HepG2 (cell line): Measurements from ENCODE around the gene CLDN4. TPM values are rescaled to one million over a fixed set of nuclear protein-coding genes. Genes with fewer than 3 reads are reported as not detected.

Experiments used
- ATAC-seq: fragments of 200-7000 bp; cut with Tn5 transposase; 3 replicates; pipeline ENCODE4 v1.9.1; 2020; ENCODE audit warnings: mild to moderate bottlenecking, moderate library complexity
- BruUV-seq: library from RNA; stranded (reverse); fragments of 400-500 nt; replicated peaks from 2 replicates; lab custom pipeline; 2021; lab: Mats Ljungman, UMichigan
- CTCF ChIA-PET: fragments of 300-600 bp; formaldehyde crosslinking; extraction: SDS; loops from one replicate; lab custom pipeline; 2021; ENCODE audit warnings: low total read pairs, inconsistent platforms, low intra/inter-chr PET ratio; lab: Yijun Ruan, JAX
- POLR2A ChIA-PET: fragments of 350-600 bp; sonication (Branson Sonifier 250); formaldehyde crosslinking; loops from one replicate; lab custom pipeline; 2020; ENCODE audit warnings: antibody characterized with exemption, inconsistent platforms; lab: Yijun Ruan, JAX
- DNase-seq: peaks from one replicate; pipeline ENCODE4 v3.0.0-alpha.2; 2015; ENCODE audit warnings: low spot score
- FAIRE-seq: peaks from 3 replicates; lab custom pipeline; 2011; peaks lifted over from hg19 to GRCh38; lab: Jason Lieb, UNC
- H2AFZ ChIP-seq: one replicate; pipeline ENCODE4 v1.6.1; 2011; ENCODE audit warnings: low read length, inconsistent platforms
- H3K27ac ChIP-seq: fragments of 300-600 bp; 3 replicates; pipeline ENCODE4 v1.8.0; 2011; ENCODE audit warnings: mixed run types, mild to moderate bottlenecking, mixed read lengths, low read length, inconsistent platforms; ENCODE audit not compliant: insufficient read depth; ENCODE audit errors: extremely low read length
- H3K27me3 ChIP-seq, 2 experiments: fragments of 200-600 bp in 1 of 2; 2 replicates in 1 of 2; 3 replicates in 1 of 2; pipeline versions ENCODE4 v1.6.0 to v1.8.0; 2011; ENCODE audit warnings: low read length in 2 of 2, mild to moderate bottlenecking in 2 of 2, moderate library complexity in 2 of 2, inconsistent platforms in 1 of 2; ENCODE audit not compliant: insufficient read depth in 2 of 2, control insufficient read depth in 1 of 2
- H3K36me3 ChIP-seq, 2 experiments: fragments of 200-600 bp in 1 of 2; replicated peaks in 1 of 2; 2 replicates in 1 of 2; 3 replicates in 1 of 2; pipeline versions ENCODE4 v1.5.1 to v1.8.0; 2011; ENCODE audit warnings: low read length in 2 of 2, inconsistent platforms in 1 of 2; ENCODE audit not compliant: insufficient read depth in 2 of 2, control insufficient read depth in 1 of 2
- H3K4me1 ChIP-seq: 2 replicates; pipeline ENCODE4 v1.5.1; 2012; ENCODE audit warnings: low read length, inconsistent platforms; ENCODE audit not compliant: insufficient read depth
- H3K4me2 ChIP-seq: 2 replicates; pipeline ENCODE4 v1.6.0; 2011; ENCODE audit warnings: low read depth, low read length, inconsistent platforms
- H3K4me3 ChIP-seq, 3 experiments: fragments of 200-600 bp in 1 of 3; sonication (generic), shearing (Covaris generic) in 1 of 3; replicated peaks in 1 of 3; 2 replicates each; pipeline ENCODE4 v1.5.1; 2011 to 2016; ENCODE audit warnings: low read length in 3 of 3, inconsistent platforms in 2 of 3, low read depth in 2 of 3, mild to moderate bottlenecking in 2 of 3, control low read depth in 1 of 3, mixed read lengths in 1 of 3; ENCODE audit not compliant: insufficient read depth in 1 of 3
- H3K79me2 ChIP-seq: one replicate; pipeline ENCODE4 v1.6.1; 2011; ENCODE audit warnings: low read length, inconsistent platforms; ENCODE audit not compliant: insufficient read depth
- H3K9ac ChIP-seq: 2 replicates; pipeline ENCODE4 v1.6.0; 2011; ENCODE audit warnings: mild to moderate bottlenecking, low read depth, low read length, inconsistent platforms; ENCODE audit not compliant: insufficient read depth
- H3K9me3 ChIP-seq: 2 replicates; pipeline ENCODE4 v1.5.1; 2012; ENCODE audit warnings: mild to moderate bottlenecking, low read length
- H4K20me1 ChIP-seq: 2 replicates; pipeline ENCODE4 v1.6.0; 2011; ENCODE audit warnings: inconsistent platforms, mild to moderate bottlenecking, low read length, moderate library complexity; ENCODE audit not compliant: insufficient read depth
- HNRNPLL ChIP-seq: fragments of 200-400 bp; formaldehyde crosslinking; IDR thresholded peaks from 2 replicates; pipeline ENCODE4 v1.6.1; 2017; ENCODE audit warnings: mild to moderate bottlenecking, low read depth, low read length; ENCODE audit not compliant: poor library complexity, severe bottlenecking
- KDM5B ChIP-seq: sonication (generic); formaldehyde crosslinking; IDR thresholded peaks from 2 replicates; pipeline ENCODE4 v1.4.0; 2020; ENCODE audit warnings: missing genetic modification reagents, mild to moderate bottlenecking, borderline replicate concordance
- MAF1 ChIP-seq: sonication (generic); formaldehyde crosslinking; IDR thresholded peaks from 2 replicates; pipeline ENCODE4 v1.5.0; 2020; ENCODE audit warnings: missing genetic modification reagents, borderline replicate concordance
- NR2F6 ChIP-seq, 2 experiments: IDR thresholded peaks; 2 replicates each; pipeline ENCODE4 v1.6.1; 2016; ENCODE audit warnings: antibody characterized with exemption in 1 of 2, mild to moderate bottlenecking in 1 of 2
- PCBP1 ChIP-seq: fragments of 200-400 bp; formaldehyde crosslinking; IDR thresholded peaks from 2 replicates; pipeline ENCODE4 v1.6.1; 2017; ENCODE audit warnings: mild to moderate bottlenecking, low read depth, low read length, borderline replicate concordance
- PTBP1 ChIP-seq: fragments of 200-400 bp; formaldehyde crosslinking; IDR thresholded peaks from 2 replicates; pipeline ENCODE4 v1.6.1; 2018; ENCODE audit warnings: low read length, low read depth; ENCODE audit not compliant: poor library complexity, severe bottlenecking
- RXRA ChIP-seq: sonication (generic); formaldehyde crosslinking; IDR thresholded peaks from 2 replicates; pipeline ENCODE4 v1.5.1; 2020; ENCODE audit warnings: missing genetic modification reagents
- ZNF17 ChIP-seq: sonication (generic); formaldehyde crosslinking; IDR thresholded peaks from 2 replicates; pipeline ENCODE4 v1.5.0; 2020; ENCODE audit warnings: mild to moderate bottlenecking, missing genetic modification reagents
- ZNF543 ChIP-seq: sonication (generic); formaldehyde crosslinking; IDR thresholded peaks from 2 replicates; pipeline ENCODE4 v1.4.0; 2020; ENCODE audit warnings: mild to moderate bottlenecking, missing genetic modification reagents
- ZNF629 ChIP-seq: sonication (generic); formaldehyde crosslinking; conservative IDR thresholded peaks from 2 replicates; pipeline ENCODE4 v1.5.0; 2020; ENCODE audit warnings: missing genetic modification reagents
- ZSCAN29 ChIP-seq: sonication (generic); formaldehyde crosslinking; conservative IDR thresholded peaks from 2 replicates; pipeline ENCODE4 v1.4.0; 2020; ENCODE audit warnings: mild to moderate bottlenecking, missing genetic modification reagents
- WGBS: methylation state at CpG from one replicate; pipeline ENCODE4 v1.1.6; 2017; ENCODE audit warnings: low lambda C conversion rate; 5-methylcytosine and 5-hydroxymethylcytosine counted together
- in situ Hi-C: cut with HindIII; loops from 2 replicates; pipeline ENCODE4 v1.10.0; 2017; ENCODE audit warnings: low pct_unique_long_range_greater_than_20kb; ENCODE audit not compliant: extremely low pct_ligation_motif_present
- intact Hi-C: fragments of 100-400 bp; cut with micrococcal nuclease; formaldehyde crosslinking; loops from one replicate; pipeline ENCODE4 v1.10.0; 2022; ENCODE audit not compliant: unreplicated experiment
- polyA plus RNA-seq, 8 experiments: library from polyadenylated mRNA; depleted of rRNA in 3 of 8; stranded (reverse) in 7 of 8; unstranded in 1 of 8; fragments of >200 nt; fragmentation: Illumina TruSeq in 4 of 8; extraction: Trizol in 4 of 8; gene quantifications; 2 replicates each; pipeline versions ENCODE4 v1.2.1 to v1.2.3, GENCODE V29; 2011 to 2016; ENCODE audit warnings: low read depth in 4 of 8, missing spikeins in 1 of 8, mixed read lengths in 1 of 8; ENCODE audit not compliant: insufficient read depth in 1 of 8
- total RNA-seq, 5 experiments: library from RNA; depleted of rRNA; stranded (reverse); fragments of >200 nt; fragmentation: Illumina TruSeq; extraction: Trizol; gene quantifications; 2 replicates each; pipeline ENCODE4 v1.2.3, GENCODE V29; 2016; ENCODE audit warnings: low read depth in 1 of 5
- TF ChIP-seq, protein P1 (sequence below): sonication (generic); formaldehyde crosslinking; IDR thresholded peaks from 2 replicates; pipeline ENCODE4 v1.5.0; 2020; ENCODE audit warnings: mild to moderate bottlenecking, missing genetic modification reagents, moderate library complexity
- TF ChIP-seq, protein P2 (sequence below), 2 experiments: sonication (generic) in 1 of 2; formaldehyde crosslinking in 1 of 2; IDR thresholded peaks; 2 replicates each; pipeline versions ENCODE4 v1.6.1 to v1.9.0; 2014 to 2022; ENCODE audit warnings: antibody characterized with exemption in 1 of 2, borderline replicate concordance in 1 of 2, inconsistent platforms in 1 of 2, low read depth in 1 of 2, missing genetic modification reagents in 1 of 2
- TF ChIP-seq, protein P3 (sequence below): sonication (generic); formaldehyde crosslinking; IDR thresholded peaks from 2 replicates; pipeline ENCODE4 v1.4.0; 2020; ENCODE audit warnings: missing genetic modification reagents

CLDN4 gene
- total and polyA plus RNA-seq, 2 of the 13 experiments (the other 11 are each of a cell fraction or from before 2014, with no cell fraction given) = 28.2 to 35.7 TPM

DNA sequence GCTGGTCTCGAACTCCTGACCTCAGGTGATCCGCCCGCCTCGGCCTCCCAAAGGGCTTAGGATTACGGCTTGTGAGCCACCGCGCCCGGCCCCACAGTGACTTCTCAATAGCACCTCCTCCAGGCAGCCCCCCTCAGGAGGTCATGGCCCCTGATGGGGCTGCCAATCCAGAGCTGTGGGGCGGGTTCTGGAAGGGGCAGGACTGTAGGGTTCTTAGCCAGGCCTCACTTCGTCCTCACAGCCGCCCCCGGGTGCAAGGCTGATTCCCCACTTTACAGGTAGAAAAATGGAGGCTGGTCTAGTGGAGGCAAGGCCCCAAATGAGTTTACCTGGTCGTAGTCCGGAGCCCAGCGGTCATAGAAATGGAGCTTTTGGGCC, 10.9 kb downstream of the CLDN4 start:
- 40% methylated on average over 1 of the region's 15 CpGs for WGBS
- Histone ChIP-seq H4K20me1 (no peaks in the 10 kb centered on the region), H3K27me3 (peaks cover 0 to 3% of the 10 kb centered on the region in 2 experiments; a peak in 1 of 5 replicates), H3K79me2 (no peaks in the 10 kb centered on the region), H2AFZ (no peak overlapping the region), H3K4me1 (peaks cover 49% of the 10 kb centered on the region), H3K36me3 (no peaks in the 10 kb centered on the region), H3K4me2 (peak overlapping the region; percentile 62), H3K4me3 (peak overlapping the region; percentile 75 to 83 (median 77)), H3K27ac (no peak overlapping the region), H3K9ac (peak overlapping the region; percentile 62; the same call in 1 of the 2 replicates), H3K9me3 (no peaks in the 10 kb centered on the region)
- intact Hi-C loops = no loop called here
- BruUV-seq = no TSS peak
- CTCF ChIA-PET = no interaction called here
- DNase-seq (no peak), ATAC-seq (peak; percentile 8; the same call in 2 of the 3 replicates), FAIRE-seq (no peak)
- in situ Hi-C loops = no loop called here
- POLR2A ChIA-PET = interaction anchor here (3.7 kb wide), 1 partner anchor 10 kb away, joined by 55 read pairs; the partner anchor contains the start of gene CLDN4
- TF ChIP-seq, protein P1, sequence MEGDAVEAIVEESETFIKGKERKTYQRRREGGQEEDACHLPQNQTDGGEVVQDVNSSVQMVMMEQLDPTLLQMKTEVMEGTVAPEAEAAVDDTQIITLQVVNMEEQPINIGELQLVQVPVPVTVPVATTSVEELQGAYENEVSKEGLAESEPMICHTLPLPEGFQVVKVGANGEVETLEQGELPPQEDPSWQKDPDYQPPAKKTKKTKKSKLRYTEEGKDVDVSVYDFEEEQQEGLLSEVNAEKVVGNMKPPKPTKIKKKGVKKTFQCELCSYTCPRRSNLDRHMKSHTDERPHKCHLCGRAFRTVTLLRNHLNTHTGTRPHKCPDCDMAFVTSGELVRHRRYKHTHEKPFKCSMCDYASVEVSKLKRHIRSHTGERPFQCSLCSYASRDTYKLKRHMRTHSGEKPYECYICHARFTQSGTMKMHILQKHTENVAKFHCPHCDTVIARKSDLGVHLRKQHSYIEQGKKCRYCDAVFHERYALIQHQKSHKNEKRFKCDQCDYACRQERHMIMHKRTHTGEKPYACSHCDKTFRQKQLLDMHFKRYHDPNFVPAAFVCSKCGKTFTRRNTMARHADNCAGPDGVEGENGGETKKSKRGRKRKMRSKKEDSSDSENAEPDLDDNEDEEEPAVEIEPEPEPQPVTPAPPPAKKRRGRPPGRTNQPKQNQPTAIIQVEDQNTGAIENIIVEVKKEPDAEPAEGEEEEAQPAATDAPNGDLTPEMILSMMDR (CRISPR knock-in tag) = peak; percentile 18; the same call in 1 of the 2 replicates
- TF ChIP-seq PTBP1 (peak; percentile 13), ZNF629 (peak; percentile 65; the same call in 1 of the 2 replicates), PCBP1 (no peak), RXRA (CRISPR knock-in tag) (peak; percentile 48; the same call in 1 of the 2 replicates), MAF1 (CRISPR knock-in tag) (no peak), NR2F6 (IDR thresholded peaks at IDR 0.05) (peak; percentile 67), NR2F6 (CRISPR knock-in tag; IDR thresholded peaks at IDR 0.05) (peak; percentile 54), HNRNPLL (peak; percentile 2), ZSCAN29 (CRISPR knock-in tag) (0 out of 2 replicates have a peak, but pooled peaks have one; percentile 30), KDM5B (CRISPR knock-in tag) (peak; percentile 8; the same call in 1 of the 2 replicates), ZNF543 (CRISPR knock-in tag) (0 out of 2 replicates have a peak, but pooled peaks have one; percentile 19), ZNF17 (CRISPR knock-in tag) (no peak)
- TF ChIP-seq, protein P2, sequence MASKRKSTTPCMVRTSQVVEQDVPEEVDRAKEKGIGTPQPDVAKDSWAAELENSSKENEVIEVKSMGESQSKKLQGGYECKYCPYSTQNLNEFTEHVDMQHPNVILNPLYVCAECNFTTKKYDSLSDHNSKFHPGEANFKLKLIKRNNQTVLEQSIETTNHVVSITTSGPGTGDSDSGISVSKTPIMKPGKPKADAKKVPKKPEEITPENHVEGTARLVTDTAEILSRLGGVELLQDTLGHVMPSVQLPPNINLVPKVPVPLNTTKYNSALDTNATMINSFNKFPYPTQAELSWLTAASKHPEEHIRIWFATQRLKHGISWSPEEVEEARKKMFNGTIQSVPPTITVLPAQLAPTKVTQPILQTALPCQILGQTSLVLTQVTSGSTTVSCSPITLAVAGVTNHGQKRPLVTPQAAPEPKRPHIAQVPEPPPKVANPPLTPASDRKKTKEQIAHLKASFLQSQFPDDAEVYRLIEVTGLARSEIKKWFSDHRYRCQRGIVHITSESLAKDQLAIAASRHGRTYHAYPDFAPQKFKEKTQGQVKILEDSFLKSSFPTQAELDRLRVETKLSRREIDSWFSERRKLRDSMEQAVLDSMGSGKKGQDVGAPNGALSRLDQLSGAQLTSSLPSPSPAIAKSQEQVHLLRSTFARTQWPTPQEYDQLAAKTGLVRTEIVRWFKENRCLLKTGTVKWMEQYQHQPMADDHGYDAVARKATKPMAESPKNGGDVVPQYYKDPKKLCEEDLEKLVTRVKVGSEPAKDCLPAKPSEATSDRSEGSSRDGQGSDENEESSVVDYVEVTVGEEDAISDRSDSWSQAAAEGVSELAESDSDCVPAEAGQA (IDR thresholded peaks at IDR 0.05; ENCODE audit: low read depth) = no peak
- TF ChIP-seq, protein P2 (CRISPR knock-in tag; IDR thresholded peaks at IDR 0.05; ENCODE audit: borderline replicate concordance) = no peak
- TF ChIP-seq, protein P3, sequence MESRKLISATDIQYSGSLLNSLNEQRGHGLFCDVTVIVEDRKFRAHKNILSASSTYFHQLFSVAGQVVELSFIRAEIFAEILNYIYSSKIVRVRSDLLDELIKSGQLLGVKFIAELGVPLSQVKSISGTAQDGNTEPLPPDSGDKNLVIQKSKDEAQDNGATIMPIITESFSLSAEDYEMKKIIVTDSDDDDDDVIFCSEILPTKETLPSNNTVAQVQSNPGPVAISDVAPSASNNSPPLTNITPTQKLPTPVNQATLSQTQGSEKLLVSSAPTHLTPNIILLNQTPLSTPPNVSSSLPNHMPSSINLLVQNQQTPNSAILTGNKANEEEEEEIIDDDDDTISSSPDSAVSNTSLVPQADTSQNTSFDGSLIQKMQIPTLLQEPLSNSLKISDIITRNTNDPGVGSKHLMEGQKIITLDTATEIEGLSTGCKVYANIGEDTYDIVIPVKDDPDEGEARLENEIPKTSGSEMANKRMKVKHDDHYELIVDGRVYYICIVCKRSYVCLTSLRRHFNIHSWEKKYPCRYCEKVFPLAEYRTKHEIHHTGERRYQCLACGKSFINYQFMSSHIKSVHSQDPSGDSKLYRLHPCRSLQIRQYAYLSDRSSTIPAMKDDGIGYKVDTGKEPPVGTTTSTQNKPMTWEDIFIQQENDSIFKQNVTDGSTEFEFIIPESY (CRISPR knock-in tag) = peak; percentile 82
